HepG2 (cell line): ENCODE data around the gene TOM1L2. TPM values are rescaled to one million over a fixed set of nuclear protein-coding genes. Genes with fewer than 3 reads are reported as not detected.

Experiments used
- ATAC-seq: fragments of 200-7000 bp; cut with Tn5 transposase; 3 replicates; pipeline ENCODE4 v1.9.1; 2020; ENCODE audit warnings: mild to moderate bottlenecking, moderate library complexity
- BruUV-seq: library from RNA; stranded (reverse); fragments of 400-500 nt; replicated peaks from 2 replicates; lab custom pipeline; 2021; lab: Mats Ljungman, UMichigan
- CTCF ChIA-PET: fragments of 300-600 bp; formaldehyde crosslinking; extraction: SDS; loops from one replicate; lab custom pipeline; 2021; ENCODE audit warnings: low total read pairs, inconsistent platforms, low intra/inter-chr PET ratio; lab: Yijun Ruan, JAX
- POLR2A ChIA-PET: fragments of 350-600 bp; sonication (Branson Sonifier 250); formaldehyde crosslinking; loops from one replicate; lab custom pipeline; 2020; ENCODE audit warnings: antibody characterized with exemption, inconsistent platforms; lab: Yijun Ruan, JAX
- DNase-seq: peaks from one replicate; pipeline ENCODE4 v3.0.0-alpha.2; 2015; ENCODE audit warnings: low spot score
- FAIRE-seq: peaks from 3 replicates; lab custom pipeline; 2011; peaks lifted over from hg19 to GRCh38; lab: Jason Lieb, UNC
- H2AFZ ChIP-seq: one replicate; pipeline ENCODE4 v1.6.1; 2011; ENCODE audit warnings: low read length, inconsistent platforms
- H3K27ac ChIP-seq: fragments of 300-600 bp; 3 replicates; pipeline ENCODE4 v1.8.0; 2011; ENCODE audit warnings: mixed run types, mild to moderate bottlenecking, mixed read lengths, low read length, inconsistent platforms; ENCODE audit not compliant: insufficient read depth; ENCODE audit errors: extremely low read length
- H3K27me3 ChIP-seq, 2 experiments: fragments of 200-600 bp in 1 of 2; 2 replicates in 1 of 2; 3 replicates in 1 of 2; pipeline versions ENCODE4 v1.6.0 to v1.8.0; 2011; ENCODE audit warnings: low read length in 2 of 2, mild to moderate bottlenecking in 2 of 2, moderate library complexity in 2 of 2, inconsistent platforms in 1 of 2; ENCODE audit not compliant: insufficient read depth in 2 of 2, control insufficient read depth in 1 of 2
- H3K36me3 ChIP-seq, 2 experiments: fragments of 200-600 bp in 1 of 2; replicated peaks in 1 of 2; 2 replicates in 1 of 2; 3 replicates in 1 of 2; pipeline versions ENCODE4 v1.5.1 to v1.8.0; 2011; ENCODE audit warnings: low read length in 2 of 2, inconsistent platforms in 1 of 2; ENCODE audit not compliant: insufficient read depth in 2 of 2, control insufficient read depth in 1 of 2
- H3K4me1 ChIP-seq: 2 replicates; pipeline ENCODE4 v1.5.1; 2012; ENCODE audit warnings: low read length, inconsistent platforms; ENCODE audit not compliant: insufficient read depth
- H3K4me2 ChIP-seq: 2 replicates; pipeline ENCODE4 v1.6.0; 2011; ENCODE audit warnings: low read depth, low read length, inconsistent platforms
- H3K4me3 ChIP-seq, 3 experiments: fragments of 200-600 bp in 1 of 3; sonication (generic), shearing (Covaris generic) in 1 of 3; replicated peaks in 1 of 3; 2 replicates each; pipeline ENCODE4 v1.5.1; 2011 to 2016; ENCODE audit warnings: low read length in 3 of 3, inconsistent platforms in 2 of 3, low read depth in 2 of 3, mild to moderate bottlenecking in 2 of 3, control low read depth in 1 of 3, mixed read lengths in 1 of 3; ENCODE audit not compliant: insufficient read depth in 1 of 3
- H3K79me2 ChIP-seq: one replicate; pipeline ENCODE4 v1.6.1; 2011; ENCODE audit warnings: low read length, inconsistent platforms; ENCODE audit not compliant: insufficient read depth
- H3K9ac ChIP-seq: 2 replicates; pipeline ENCODE4 v1.6.0; 2011; ENCODE audit warnings: mild to moderate bottlenecking, low read depth, low read length, inconsistent platforms; ENCODE audit not compliant: insufficient read depth
- H3K9me3 ChIP-seq: 2 replicates; pipeline ENCODE4 v1.5.1; 2012; ENCODE audit warnings: mild to moderate bottlenecking, low read length
- H4K20me1 ChIP-seq: 2 replicates; pipeline ENCODE4 v1.6.0; 2011; ENCODE audit warnings: inconsistent platforms, mild to moderate bottlenecking, low read length, moderate library complexity; ENCODE audit not compliant: insufficient read depth
- CREB1 ChIP-seq, 2 experiments: fragments of 450-650 bp in 1 of 2; IDR thresholded peaks; 2 replicates each; pipeline ENCODE4 v1.6.1; 2016 to 2017; ENCODE audit warnings: control low read depth in 1 of 2, mild to moderate bottlenecking in 1 of 2, missing compliant biosample characterization in 1 of 2, missing genetic modification characterization in 1 of 2
- DNMT3B ChIP-seq: conservative IDR thresholded peaks from 2 replicates; pipeline ENCODE4 v1.6.1; 2016; ENCODE audit warnings: missing biosample characterization, control low read depth
- DPF2 ChIP-seq: sonication (generic); formaldehyde crosslinking; IDR thresholded peaks from 2 replicates; pipeline ENCODE4 v1.4.0; 2020; ENCODE audit warnings: mild to moderate bottlenecking, low read depth, missing genetic modification reagents, borderline replicate concordance
- FOSL2 ChIP-seq: sonication (generic); formaldehyde crosslinking; IDR thresholded peaks from 2 replicates; pipeline ENCODE4 v1.4.0; 2020; ENCODE audit warnings: missing genetic modification reagents
- HOXA3 ChIP-seq: sonication (generic); formaldehyde crosslinking; IDR thresholded peaks from 2 replicates; pipeline ENCODE4 v1.5.0; 2020; ENCODE audit warnings: missing genetic modification reagents
- JUN ChIP-seq: sonication (generic); formaldehyde crosslinking; IDR thresholded peaks from 2 replicates; pipeline ENCODE4 v1.4.0; 2020; ENCODE audit warnings: mild to moderate bottlenecking, missing genetic modification reagents
- MTA3 ChIP-seq: sonication (generic); formaldehyde crosslinking; IDR thresholded peaks from 2 replicates; pipeline ENCODE4 v1.4.0; 2020; ENCODE audit warnings: missing genetic modification reagents
- NFATC3 ChIP-seq: sonication (generic); formaldehyde crosslinking; IDR thresholded peaks from 2 replicates; pipeline ENCODE4 v1.5.1; 2020; ENCODE audit warnings: mild to moderate bottlenecking, missing genetic modification reagents
- SMAD3 ChIP-seq: sonication (generic); formaldehyde crosslinking; IDR thresholded peaks from 2 replicates; pipeline ENCODE4 v1.4.0; 2020; ENCODE audit warnings: missing genetic modification reagents
- ZFP41 ChIP-seq: sonication (generic); formaldehyde crosslinking; IDR thresholded peaks from 2 replicates; pipeline ENCODE4 v1.4.0; 2020; ENCODE audit warnings: mild to moderate bottlenecking, missing genetic modification reagents, borderline replicate concordance
- ZNF891 ChIP-seq: sonication (generic); formaldehyde crosslinking; IDR thresholded peaks from 2 replicates; pipeline ENCODE4 v1.5.0; 2020; ENCODE audit warnings: mild to moderate bottlenecking, missing genetic modification reagents
- WGBS: methylation state at CpG from one replicate; pipeline ENCODE4 v1.1.6; 2017; ENCODE audit warnings: low lambda C conversion rate; 5-methylcytosine and 5-hydroxymethylcytosine counted together
- in situ Hi-C: cut with HindIII; loops from 2 replicates; pipeline ENCODE4 v1.10.0; 2017; ENCODE audit warnings: low pct_unique_long_range_greater_than_20kb; ENCODE audit not compliant: extremely low pct_ligation_motif_present
- intact Hi-C: fragments of 100-400 bp; cut with micrococcal nuclease; formaldehyde crosslinking; loops from one replicate; pipeline ENCODE4 v1.10.0; 2022; ENCODE audit not compliant: unreplicated experiment
- polyA plus RNA-seq, 8 experiments: library from polyadenylated mRNA; depleted of rRNA in 3 of 8; stranded (reverse) in 7 of 8; unstranded in 1 of 8; fragments of >200 nt; fragmentation: Illumina TruSeq in 4 of 8; extraction: Trizol in 4 of 8; gene quantifications; 2 replicates each; pipeline versions ENCODE4 v1.2.1 to v1.2.3, GENCODE V29; 2011 to 2016; ENCODE audit warnings: low read depth in 4 of 8, missing spikeins in 1 of 8, mixed read lengths in 1 of 8; ENCODE audit not compliant: insufficient read depth in 1 of 8
- total RNA-seq, 5 experiments: library from RNA; depleted of rRNA; stranded (reverse); fragments of >200 nt; fragmentation: Illumina TruSeq; extraction: Trizol; gene quantifications; 2 replicates each; pipeline ENCODE4 v1.2.3, GENCODE V29; 2016; ENCODE audit warnings: low read depth in 1 of 5
- TF ChIP-seq, protein P1 (sequence below): sonication (generic); formaldehyde crosslinking; IDR thresholded peaks from 2 replicates; pipeline ENCODE4 v1.5.0; 2020; ENCODE audit warnings: missing genetic modification reagents
- TF ChIP-seq, protein P2 (sequence below): sonication (generic); formaldehyde crosslinking; IDR thresholded peaks from 2 replicates; pipeline ENCODE4 v1.4.0; 2020; ENCODE audit warnings: missing genetic modification reagents
- TF ChIP-seq, protein P3 (sequence below): sonication (generic); formaldehyde crosslinking; IDR thresholded peaks from 2 replicates; pipeline ENCODE4 v1.8.0; 2022; ENCODE audit warnings: mild to moderate bottlenecking, missing genetic modification reagents, borderline replicate concordance
- TF ChIP-seq, protein P4 (sequence below): sonication (generic); formaldehyde crosslinking; IDR thresholded peaks from 2 replicates; pipeline ENCODE4 v1.8.0; 2022; ENCODE audit warnings: missing genetic modification reagents, mild to moderate bottlenecking, moderate library complexity, borderline replicate concordance

The TOM1L2 gene
- total and polyA plus RNA-seq, 2 of the 13 experiments (the other 11 are each of a cell fraction or from before 2014, with no cell fraction given) = 4.7 to 7.4 TPM

DNA sequence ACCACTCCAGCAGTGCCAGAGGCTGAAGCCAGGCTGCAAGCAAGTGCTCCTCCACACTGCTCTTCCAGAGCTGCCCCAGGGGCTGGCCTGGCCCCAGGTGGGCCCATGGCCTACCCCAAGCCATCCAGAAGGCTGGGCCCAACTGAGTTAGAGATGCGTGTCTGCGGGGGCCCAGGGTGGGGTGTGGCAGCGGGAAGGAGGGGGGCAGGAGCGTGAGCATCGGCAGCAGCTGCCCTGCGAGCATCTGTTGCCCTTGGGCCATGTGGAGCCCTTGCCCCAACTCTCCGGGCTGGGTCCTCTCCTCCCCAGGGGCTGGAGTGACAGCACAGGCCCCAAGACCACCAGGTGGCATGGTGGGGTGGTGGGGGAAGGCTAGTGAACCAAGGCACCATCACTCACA lies 128.1 kb downstream of the TOM1L2 start:
- H4K20me1 ChIP-seq = no peaks in the 10 kb centered on the region
- FAIRE-seq (no peak), DNase-seq (no peak), ATAC-seq (no peak)
- 76% methylated on average over 7 of the region's 7 CpGs for WGBS
- POLR2A ChIA-PET = no interaction called here
- H3K4me2 ChIP-seq = no peak overlapping the region
- no peaks in the 10 kb centered on the region for H3K9me3 ChIP-seq
- CTCF ChIA-PET = no interaction called here
- H3K27ac ChIP-seq = no peak overlapping the region
- no TSS peak for BruUV-seq
- no peak overlapping the region for H2AFZ ChIP-seq
- H3K79me2 ChIP-seq = no peaks in the 10 kb centered on the region
- no peak overlapping the region for H3K4me3 ChIP-seq
- intact Hi-C loops = no loop called here
- in situ Hi-C loops = no loop called here
- H3K4me1 ChIP-seq = peaks cover 67% of the 10 kb centered on the region
- H3K36me3 ChIP-seq = no peaks in the 10 kb centered on the region
- H3K9ac ChIP-seq = no peak overlapping the region
- H3K27me3 ChIP-seq = no peaks in the 10 kb centered on the region; a peak in 2 of 5 replicates
- TF ChIP-seq DNMT3B (CRISPR knock-in tag) = no peak
- TF ChIP-seq DPF2 (CRISPR knock-in tag) = no peak
- TF ChIP-seq FOSL2 = no peak
- TF ChIP-seq, protein P1, sequence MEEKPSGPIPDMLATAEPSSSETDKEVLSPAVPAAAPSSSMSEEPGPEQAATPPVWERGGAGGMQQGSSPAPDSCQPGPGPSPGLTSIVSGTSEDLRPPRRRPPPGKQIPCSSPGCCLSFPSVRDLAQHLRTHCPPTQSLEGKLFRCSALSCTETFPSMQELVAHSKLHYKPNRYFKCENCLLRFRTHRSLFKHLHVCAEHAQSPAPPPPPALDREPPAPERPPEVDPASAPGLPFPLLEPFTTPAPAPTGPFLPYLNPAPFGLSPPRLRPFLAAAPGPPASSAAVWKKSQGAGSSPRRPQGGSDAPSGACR = no peak
- no peak for TF ChIP-seq ZNF891 (CRISPR knock-in tag)
- no peak for TF ChIP-seq HOXA3 (CRISPR knock-in tag)
- TF ChIP-seq, protein P2, sequence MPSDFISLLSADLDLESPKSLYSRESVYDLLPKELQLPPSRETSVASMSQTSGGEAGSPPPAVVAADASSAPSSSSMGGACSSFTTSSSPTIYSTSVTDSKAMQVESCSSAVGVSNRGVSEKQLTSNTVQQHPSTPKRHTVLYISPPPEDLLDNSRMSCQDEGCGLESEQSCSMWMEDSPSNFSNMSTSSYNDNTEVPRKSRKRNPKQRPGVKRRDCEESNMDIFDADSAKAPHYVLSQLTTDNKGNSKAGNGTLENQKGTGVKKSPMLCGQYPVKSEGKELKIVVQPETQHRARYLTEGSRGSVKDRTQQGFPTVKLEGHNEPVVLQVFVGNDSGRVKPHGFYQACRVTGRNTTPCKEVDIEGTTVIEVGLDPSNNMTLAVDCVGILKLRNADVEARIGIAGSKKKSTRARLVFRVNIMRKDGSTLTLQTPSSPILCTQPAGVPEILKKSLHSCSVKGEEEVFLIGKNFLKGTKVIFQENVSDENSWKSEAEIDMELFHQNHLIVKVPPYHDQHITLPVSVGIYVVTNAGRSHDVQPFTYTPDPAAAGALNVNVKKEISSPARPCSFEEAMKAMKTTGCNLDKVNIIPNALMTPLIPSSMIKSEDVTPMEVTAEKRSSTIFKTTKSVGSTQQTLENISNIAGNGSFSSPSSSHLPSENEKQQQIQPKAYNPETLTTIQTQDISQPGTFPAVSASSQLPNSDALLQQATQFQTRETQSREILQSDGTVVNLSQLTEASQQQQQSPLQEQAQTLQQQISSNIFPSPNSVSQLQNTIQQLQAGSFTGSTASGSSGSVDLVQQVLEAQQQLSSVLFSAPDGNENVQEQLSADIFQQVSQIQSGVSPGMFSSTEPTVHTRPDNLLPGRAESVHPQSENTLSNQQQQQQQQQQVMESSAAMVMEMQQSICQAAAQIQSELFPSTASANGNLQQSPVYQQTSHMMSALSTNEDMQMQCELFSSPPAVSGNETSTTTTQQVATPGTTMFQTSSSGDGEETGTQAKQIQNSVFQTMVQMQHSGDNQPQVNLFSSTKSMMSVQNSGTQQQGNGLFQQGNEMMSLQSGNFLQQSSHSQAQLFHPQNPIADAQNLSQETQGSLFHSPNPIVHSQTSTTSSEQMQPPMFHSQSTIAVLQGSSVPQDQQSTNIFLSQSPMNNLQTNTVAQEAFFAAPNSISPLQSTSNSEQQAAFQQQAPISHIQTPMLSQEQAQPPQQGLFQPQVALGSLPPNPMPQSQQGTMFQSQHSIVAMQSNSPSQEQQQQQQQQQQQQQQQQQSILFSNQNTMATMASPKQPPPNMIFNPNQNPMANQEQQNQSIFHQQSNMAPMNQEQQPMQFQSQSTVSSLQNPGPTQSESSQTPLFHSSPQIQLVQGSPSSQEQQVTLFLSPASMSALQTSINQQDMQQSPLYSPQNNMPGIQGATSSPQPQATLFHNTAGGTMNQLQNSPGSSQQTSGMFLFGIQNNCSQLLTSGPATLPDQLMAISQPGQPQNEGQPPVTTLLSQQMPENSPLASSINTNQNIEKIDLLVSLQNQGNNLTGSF (CRISPR knock-in tag) = no peak
- no peak for TF ChIP-seq JUN (CRISPR knock-in tag)
- TF ChIP-seq, protein P3, sequence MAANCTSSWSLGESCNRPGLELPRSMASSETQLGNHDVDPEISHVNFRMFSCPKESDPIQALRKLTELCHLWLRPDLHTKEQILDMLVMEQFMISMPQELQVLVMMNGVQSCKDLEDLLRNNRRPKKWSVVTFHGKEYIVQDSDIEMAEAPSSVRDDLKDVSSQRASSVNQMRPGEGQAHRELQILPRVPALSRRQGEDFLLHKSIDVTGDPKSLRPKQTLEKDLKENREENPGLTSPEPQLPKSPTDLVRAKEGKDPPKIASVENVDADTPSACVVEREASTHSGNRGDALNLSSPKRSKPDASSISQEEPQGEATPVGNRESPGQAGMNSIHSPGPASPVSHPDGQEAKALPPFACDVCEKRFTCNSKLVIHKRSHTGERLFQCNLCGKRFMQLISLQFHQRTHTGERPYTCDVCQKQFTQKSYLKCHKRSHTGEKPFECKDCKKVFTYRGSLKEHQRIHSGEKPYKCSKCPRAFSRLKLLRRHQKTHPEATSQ = no peak
- no peak for TF ChIP-seq CREB1 (IDR thresholded peaks at IDR 0.05)
- no peak for TF ChIP-seq CREB1 (CRISPR knock-in tag; IDR thresholded peaks at IDR 0.05)
- TF ChIP-seq ZFP41 (CRISPR knock-in tag) = no peak
- TF ChIP-seq MTA3 (CRISPR knock-in tag) = no peak
- TF ChIP-seq SMAD3 = no peak
- TF ChIP-seq NFATC3 (CRISPR knock-in tag) = no peak
- TF ChIP-seq, protein P4, sequence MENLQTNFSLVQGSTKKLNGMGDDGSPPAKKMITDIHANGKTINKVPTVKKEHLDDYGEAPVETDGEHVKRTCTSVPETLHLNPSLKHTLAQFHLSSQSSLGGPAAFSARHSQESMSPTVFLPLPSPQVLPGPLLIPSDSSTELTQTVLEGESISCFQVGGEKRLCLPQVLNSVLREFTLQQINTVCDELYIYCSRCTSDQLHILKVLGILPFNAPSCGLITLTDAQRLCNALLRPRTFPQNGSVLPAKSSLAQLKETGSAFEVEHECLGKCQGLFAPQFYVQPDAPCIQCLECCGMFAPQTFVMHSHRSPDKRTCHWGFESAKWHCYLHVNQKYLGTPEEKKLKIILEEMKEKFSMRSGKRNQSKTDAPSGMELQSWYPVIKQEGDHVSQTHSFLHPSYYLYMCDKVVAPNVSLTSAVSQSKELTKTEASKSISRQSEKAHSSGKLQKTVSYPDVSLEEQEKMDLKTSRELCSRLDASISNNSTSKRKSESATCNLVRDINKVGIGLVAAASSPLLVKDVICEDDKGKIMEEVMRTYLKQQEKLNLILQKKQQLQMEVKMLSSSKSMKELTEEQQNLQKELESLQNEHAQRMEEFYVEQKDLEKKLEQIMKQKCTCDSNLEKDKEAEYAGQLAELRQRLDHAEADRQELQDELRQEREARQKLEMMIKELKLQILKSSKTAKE (CRISPR knock-in tag) = no peak
